HG02610 (cell line): ENCODE measurements around the gene NFKB2.

Experiments
- ATAC-seq: cut with Tn5 transposase; IDR thresholded peaks from one replicate; pipeline ENCODE4 v1.9.1; 2021; ENCODE audit warnings: mild to moderate bottlenecking, moderate library complexity; ENCODE audit not compliant: unreplicated experiment

The NFKB2 gene

DNA sequence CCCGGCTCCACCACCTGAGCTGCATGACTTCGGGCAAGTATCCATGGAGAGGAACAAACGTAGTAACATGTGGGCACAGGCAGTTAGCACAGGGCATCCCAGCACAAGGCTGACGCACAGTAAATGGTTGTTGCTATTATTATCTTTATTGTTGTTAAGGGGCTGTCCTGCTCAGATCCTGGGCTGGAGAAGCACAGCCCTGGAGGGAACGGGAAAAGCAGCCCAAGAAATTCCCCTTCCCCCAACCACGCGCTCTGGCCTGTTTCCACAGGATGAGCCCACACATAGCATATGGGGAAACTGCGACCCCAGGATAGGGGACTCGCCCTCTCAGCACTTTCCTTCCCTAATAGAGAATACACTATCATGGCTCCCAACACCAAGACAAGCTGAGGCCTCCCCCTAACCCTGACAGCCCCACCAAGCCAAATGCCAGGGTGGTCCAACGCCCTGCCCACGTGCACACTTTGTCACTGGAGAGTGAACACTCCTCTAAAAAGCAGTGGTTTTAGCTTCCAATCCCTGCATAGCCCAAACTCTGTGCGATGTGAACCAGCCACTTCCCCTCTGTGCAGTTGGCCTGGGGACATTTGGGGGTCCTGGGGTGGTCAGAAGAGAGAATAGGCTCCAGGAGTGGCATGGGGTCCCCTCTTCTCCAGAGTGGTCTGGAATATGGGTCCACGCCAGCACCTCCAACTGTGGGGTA, 12.1 kb downstream of the NFKB2 start:
- ATAC-seq = no peak

DNA sequence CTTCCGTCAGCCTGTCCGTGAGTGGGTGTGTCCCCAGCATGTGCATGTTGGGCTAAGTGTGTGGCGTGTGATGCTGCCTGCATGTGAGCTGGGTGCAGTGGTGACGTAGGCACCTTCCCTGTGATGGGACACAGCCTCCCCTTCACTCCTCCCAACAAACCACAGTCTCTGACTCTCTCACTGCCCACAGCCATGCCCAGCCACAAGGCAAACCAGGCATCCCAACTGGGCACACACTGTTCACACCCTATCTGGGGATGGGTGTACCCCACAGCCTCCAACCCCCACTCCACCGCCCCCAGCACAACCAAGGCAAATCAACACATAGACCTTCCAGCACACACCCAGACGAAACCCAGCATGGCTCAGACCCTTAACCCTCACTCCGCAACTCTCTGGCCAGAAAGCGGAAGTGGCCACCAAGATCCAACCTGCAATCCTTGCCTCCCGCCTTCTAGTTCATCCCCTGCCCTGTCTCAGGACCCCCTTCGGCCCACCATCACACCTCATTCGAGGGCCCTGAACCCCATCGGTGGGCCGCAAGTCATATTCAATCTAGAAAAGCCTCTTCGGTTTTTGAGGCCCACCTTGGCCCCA, 12.7 kb downstream of the NFKB2 start:
- no peak for ATAC-seq

DNA sequence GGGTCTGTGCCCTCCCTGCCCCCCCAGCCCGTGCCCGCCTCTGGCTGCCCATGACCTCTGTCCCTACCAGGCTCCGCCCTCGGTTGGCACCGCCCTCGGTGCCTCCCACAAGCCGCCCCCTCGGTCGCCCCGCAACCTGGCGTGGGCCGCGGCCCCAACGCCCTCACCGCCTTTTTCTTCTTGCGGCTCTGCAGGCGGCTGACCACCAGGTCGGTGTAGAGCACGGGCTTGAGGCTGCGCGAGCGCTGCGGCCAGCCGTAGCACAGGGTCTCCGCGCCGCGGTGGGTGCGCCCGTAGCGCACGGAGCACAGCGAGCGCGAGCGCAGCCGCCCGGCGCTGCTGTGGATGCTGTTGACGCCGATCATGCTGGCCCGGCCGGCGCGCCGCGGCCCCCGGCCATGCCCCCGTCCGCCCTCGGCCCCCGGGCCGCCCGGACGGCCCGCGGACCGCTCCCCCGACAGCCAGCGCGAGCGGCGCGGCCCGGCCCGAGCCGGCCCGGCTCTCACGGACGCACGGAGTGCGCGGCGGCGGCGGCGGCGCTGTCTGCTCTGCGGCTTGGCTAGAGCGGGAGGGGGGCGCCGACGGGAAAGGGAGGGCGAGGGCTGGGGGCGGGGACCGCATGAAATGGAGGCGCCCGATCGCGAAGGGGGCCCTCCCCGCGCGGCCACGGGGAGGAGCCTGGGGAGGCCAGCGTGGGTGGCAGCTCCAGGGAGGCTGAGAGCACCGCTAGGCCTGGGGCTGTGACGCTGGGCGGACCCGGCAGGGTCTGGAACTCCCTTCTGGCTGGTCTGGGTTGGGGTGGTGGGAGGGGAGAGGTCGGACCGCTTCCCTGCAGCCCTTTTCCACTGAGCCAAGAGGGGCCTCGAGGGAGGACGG, 13.5 kb downstream of the NFKB2 start:
- no peak for ATAC-seq

DNA sequence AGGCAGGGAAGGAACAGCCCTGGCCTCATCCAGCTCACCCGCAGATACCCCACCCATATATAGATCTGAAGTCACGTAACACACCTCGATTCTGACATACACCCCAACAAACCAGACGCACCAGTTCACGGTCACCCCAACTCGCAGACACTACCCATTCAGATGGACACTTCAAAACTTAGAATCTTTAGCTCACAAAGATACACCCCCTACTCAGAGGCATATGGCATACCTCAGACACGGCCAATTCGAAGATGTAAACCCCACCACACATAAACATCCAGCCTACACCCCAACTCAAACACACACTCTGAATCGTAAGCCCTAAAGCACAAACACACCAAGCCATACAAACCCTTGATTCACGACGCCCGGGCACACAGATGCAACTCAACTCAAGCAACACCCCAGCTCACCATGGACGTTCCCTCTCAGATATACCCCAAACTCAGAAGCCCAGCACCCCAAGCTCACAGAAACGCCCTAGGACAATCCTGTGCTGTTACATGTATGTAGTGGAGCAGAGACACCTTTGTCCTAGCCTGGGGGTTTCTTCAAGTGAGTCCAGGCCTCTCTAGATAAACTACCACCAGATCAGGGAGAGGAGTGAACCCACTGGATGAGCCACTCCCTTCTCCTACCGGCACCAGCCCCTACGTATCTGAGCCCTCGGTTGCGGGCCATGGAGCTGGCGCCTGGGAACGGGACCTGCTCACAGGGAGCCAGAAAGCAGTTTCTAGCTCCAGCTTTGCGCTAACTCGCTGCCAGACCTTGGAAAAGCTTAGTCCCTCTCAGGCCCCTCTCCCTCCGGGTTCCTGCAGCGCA, 14.3 kb downstream of the NFKB2 start:
- no peak for ATAC-seq

DNA sequence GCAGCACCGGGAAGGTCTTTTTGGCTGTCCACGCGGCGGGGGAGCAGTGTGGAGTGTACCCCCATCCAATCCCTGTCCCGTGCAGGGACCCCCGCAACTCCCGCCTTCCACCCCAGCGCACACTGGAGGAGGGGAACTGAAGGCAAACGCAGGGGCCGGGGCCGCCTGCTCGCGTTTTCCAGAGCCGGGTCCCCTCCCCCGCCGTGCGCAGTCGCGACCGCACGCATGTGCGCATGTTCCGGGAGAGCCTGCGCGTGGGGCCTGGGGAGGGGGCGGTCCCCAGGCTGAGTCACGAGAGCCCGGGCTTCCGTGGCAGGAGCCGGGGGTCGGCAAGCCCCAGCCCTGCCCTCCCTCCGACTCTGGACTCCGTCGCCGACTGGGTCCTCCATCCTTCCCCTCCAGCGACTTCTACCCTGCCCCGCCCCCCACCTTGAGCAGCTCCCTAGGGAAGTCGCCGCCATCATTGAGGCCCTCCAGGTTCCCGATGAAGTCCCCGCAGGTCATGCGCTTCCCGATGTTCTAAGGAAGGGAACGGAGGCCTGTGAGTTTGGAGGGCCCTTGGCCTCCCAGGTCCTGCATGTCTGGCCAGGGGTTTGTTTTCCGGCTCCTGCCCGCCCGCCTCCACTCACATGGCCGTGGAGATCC, 15.0 kb downstream of the NFKB2 start:
- ATAC-seq = no peak

DNA sequence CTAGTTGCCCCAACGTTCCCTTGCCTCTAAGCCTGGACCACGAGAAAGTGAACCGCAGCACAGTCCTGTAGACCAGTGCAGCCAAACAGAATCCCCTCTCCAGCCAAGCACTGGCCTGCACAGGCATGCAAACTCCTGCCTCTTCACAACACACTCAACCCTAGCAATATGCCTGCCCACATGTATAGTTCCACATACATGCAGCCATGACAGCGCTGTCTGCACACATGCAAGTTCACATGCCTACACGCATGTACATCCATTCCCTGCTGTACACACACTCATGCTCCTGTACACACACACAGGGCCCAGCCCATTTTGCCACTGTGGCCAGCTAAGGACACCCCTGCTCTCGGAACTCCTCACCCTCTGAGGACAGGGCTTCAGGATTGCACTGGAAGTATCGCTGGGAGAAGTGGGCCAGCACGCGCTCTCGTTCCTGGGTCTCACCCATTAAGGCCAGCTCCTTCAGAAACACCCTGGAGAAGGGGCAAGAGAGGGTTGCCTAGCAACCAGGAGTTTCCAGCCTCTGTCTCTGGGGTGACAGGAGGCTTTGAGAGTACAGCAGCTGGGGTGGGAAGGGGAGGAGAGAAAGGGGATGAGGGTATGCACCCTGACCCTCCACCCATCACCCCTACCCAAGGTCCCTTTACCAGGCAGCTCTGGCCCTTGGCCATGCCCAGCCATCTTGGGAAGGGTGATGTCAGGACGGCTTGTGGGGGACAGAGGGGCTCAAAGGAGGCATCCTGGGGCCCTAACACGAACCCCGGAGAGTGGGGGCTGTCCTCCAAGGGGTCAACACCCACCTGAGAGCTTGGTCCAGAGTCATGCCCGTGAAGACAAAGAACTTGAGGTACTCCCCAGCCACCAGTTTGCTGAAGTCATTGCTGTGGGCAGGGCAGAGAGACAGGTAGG, 16.1 kb downstream of the NFKB2 start:
- ATAC-seq = no peak

DNA sequence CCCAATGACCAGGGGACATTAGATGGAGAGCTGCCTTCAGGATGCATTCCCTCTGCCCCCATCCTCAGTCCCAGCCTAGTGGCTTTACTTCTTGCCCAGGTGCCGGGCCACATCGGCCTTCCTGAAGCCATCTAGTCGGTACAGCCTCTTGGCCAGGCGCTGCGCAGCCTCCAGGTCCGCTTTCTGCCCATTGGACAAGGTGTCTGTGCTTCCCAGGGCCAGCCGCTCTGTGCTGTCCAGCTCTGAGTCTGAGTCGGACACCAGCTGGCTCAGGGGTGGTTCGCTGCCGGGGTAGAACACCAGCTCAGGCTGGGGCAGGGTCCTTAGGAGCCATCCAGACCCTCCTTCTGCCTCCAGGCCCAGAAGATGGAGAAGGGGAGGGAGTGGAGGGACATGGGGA, 16.8 kb downstream of the NFKB2 start:
- no peak for ATAC-seq

DNA sequence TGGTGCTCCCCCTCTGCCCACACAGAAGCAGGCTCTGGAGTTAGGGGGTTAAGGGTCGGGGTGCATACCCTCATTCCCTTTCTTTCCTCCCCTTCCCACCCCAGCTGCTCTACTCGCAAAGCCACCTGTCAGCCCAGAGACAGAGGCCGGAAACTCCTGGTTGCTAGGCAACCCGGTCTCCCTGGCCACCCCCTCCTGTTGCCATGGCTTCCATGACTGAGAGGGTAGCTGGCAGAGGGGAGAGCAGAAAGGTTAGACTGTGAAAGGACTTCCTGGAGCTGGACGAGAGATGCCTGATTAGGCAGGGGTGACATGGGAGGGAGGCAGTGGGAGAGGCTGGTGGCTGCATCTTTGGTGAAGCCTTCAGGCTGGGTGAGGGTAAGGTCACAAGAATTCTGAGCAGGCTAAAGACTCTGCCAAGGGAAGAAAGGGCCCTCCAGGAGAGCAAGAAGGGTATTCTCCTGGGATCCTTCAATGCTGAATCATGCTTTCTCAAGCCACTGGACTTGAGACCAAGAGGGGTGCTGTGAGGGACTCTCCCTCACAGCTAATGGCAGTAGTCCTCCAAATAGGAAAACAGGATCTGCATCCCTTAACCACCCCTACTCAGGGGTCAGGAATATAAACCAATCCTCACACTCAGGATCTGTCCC, 17.7 kb downstream of the NFKB2 start:
- ATAC-seq = peak; percentile 31

DNA sequence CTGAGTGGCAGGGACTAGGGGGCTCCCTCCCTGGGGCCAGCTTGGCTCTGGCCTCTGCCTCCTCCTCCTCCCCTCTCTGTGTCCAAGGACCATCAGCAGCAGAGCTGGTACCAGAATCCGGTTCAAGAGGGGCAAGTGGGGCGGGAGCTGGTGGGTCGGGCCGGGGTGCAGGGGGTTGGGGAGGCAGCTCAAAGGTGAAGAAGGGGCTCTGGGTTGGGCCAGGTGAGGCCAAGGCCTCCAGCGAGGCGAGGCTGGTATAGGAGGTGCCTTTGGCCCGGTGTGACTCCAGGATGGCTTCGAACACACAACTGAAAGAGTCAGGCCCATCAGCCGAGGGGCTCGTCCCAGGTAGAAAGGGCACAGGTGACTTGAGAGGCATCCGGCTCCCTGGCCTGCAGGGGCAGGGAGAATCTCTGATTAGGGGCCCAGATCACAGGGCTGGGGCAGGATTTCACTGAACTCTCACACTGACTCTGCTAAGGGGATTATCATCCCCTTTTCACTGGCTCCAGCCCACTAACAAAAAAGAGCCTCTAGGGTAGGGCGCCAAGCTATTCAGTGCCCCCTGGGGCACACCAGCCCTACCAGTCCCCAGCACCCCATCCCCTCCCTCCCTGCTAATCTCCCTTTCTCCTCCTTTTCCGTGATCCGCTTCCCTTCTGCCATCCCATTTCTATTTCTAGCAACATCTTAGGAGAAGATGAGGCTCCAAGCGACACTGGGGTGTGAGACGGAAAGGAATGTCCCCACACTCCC, 18.5 kb downstream of the NFKB2 start:
- ATAC-seq = no peak

DNA sequence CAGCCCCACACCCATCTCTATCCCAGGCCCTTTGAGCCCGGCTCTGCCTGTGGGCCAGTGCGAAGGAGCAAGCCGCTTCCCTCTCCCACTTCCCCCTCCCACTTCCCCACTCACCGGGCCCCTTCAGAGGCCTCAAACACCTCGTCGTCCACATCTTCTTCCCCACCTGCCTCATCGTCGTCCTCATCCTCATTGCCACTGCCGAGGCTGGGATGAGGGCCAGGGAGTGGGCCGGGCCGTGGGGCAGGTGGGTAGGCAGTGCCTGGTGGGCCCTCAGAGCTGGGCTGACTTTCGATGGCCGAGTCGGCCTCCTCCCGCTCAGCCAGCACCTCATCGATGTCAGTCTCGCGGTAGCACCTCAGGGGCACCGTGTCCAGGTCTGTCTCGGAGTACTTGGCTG, 19.2 kb downstream of the NFKB2 start:
- ATAC-seq = no peak

DNA sequence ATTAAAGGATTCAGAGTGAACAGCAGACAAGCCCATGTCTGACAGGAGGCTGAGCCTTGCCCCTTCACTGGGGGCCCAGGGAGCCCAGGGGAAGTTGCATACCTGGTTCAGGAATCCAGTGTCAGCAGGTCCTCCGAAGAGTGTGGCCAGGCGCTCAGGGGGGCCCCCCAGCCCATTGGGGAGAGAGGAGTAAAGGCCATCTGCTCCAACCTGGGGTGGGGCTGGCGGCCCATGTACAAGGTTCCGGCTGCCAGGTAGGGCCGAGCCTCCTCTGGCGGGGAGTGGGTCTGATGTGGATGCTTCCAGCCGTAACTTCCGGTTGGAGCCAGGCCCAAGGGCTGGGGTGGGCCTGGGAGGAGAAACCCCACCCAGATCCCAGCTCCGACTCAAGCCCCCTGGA, 20.8 kb downstream of the NFKB2 start:
- no peak for ATAC-seq

DNA sequence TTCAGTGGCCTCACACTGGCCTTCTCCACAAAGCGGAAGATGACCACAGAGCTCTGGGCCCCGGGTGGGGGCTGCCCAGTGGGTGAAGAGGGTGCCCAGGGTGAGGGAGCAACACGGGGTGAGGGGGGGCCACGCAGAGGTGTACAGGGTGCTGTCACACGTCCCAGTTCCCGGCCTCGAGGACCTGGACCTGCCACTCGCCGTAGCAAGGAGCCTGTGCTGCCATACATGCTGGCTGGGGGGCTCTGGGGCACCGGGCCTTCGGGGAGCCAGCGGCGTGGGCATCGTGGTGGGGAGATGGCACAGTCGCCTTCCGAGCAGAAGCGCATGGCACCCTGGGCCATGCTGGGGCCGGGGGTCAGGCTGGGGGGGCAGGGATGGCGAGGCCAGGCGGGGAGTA, 21.2 kb downstream of the NFKB2 start:
- no peak for ATAC-seq

DNA sequence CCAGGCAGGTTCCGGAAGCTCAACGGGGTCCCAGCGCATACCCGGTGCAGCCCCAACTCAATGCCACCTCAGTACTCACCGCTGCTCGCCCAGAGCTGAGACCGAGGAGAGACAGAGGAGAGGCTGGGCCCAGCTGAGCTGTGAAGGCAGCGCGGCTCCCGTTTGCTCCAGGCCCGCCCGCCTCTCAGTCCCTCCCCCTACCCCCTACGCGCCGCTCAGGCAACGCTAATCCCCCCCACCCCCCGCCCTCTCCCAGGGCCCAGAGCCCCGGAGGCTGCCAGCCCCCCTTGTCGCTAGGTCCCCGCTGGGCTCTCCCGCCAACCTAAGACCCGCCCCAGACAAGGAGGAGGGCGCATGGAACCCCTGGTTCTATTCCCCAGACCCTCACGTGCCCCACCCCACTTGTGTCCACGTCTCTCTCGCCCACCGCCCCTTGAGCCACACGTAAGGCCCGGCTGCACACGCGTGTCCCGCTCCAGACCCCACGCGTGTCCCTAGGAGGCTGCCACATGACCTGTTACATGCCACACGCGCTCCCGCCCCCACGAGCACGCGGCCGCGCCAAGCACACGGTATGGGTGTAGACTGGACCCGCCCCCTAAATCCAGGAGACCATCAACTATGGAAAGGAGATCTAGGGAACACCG, 23.2 kb downstream of the NFKB2 start, which contains the start of gene PSD:
Gene PSD, minus strand, starts transcription at position 164 of the 647 bp plus-strand sequence. CDS start 1,747 bp downstream, outside the sequence.
- ATAC-seq = no peak

DNA sequence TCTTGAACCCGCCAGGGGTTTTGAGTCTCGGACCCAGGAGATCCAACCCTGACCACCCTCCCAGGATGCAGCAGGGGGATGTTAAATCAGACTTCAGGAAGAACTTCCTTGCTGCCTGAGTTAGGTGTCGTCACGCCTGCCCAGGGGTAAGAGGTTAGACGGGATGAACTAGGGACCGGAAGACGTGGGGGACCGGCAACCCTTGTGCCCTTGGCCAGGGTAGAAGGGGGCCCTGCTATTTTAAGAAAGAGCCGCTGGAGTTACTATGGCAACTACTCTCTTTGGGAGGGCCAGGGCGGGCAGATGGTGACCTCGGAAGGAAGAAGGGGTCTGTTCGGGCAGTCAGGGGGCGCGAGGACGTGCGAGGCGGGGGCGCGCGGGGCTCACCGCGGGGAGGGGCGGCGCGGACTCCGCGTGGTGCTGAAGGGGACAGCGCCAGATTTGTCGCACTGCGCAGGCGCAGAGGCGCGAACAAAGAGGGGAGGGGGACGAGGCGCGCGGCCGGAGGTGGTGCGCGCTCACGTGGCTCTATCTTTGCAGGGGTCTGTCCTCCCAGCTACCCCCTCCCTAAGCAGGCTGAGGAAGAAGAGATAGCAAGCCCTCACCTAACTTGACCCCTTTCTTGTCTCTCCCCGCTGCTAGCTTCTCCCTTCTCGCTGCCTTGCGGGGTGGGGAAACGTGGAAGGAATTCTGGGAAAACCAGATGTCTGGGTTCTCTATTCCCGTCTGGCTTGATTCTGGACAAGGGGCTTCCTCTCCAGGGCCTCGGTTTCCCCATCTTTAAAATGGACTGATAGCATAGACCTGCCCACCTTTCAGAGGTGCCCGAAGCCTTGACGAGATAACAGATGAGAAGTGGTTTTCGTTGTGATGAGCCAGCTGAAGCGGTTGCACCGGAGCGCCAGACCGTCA, 24.0 kb downstream of the NFKB2 start:
- ATAC-seq = no peak

DNA sequence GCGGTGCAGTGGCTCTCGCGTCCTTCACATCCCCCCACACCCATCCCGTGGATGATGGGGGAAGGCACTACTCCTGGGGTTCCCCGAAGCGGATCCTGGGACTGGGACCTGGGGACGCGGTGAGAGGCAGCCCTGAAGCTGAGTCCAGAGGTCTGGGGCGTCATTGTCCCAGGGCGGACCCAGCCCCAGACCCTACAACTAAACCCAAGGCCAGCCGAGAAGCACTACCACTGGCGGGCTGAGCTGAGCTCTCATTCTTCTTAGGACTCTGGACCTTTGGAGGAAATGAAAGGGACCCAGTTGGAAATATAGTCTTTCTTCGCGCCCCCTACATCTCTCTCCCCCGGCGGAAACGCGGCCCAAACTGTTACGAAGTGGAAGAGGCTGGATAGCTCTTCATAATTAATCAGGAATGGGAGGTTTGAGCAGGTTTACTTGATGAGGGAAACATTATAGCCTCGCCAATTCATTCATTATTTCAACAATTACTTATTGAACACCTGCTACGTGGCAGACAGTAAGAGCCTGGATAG, 24.7 kb downstream of the NFKB2 start:
- no peak for ATAC-seq

DNA sequence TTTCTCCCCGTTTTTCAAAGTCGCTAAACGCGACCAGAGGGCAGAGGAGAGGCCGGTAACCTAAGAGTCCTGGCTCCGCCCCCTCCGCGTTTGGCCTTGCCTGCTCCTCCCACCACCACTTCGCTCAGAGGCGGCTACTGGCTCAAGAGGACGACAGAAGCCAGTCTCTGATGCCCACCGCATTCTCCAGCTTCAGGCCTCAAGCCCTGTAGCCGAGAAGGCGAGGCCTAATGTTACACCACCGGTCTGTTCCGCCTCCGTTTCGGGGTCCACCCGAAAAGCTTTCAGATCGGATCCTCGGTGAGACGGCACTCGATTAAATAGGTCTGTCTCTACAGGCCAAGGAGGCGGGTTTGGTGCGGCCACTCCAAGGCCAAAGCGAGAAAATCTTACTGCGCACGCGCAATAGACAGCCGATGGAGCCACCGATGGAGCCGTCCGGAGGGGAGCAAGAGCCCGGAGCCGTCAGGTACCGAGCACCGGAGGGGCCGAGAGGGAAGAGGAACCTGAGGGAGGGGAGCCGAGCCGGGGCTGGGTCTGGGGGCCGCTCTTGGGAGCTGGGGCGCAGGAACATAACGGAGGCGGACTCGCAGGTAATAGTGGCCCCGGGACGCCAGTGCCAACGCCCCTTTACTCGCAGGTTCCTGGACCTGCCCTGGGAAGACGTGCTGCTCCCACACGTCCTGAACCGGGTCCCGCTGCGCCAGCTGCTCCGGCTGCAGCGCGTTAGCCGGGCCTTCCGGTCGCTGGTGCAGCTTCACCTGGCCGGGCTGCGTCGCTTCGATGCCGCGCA, 25.4 kb downstream of the NFKB2 start, which contains the start of gene FBXL15:
Gene FBXL15, plus strand, starts transcription at position 123 of the 793 bp plus-strand sequence. Its CDS starts 294 bp downstream, at position 417.
- peak; percentile 67 for ATAC-seq
